A549 (cell line): ENCODE data around the gene PIK3R2. TPM values are rescaled to one million over a fixed set of nuclear protein-coding genes. Genes with fewer than 3 reads are reported as not detected.

Source experiments
- ATAC-seq, 2 experiments: fragments of 200-7000 bp in 1 of 2; fragments of >200 bp in 1 of 2; cut with Nextera tagmentation in 1 of 2; cut with Tn5 transposase in 1 of 2; 3 replicates each; pipeline versions ENCODE4 v1.8.0 to v1.9.1; 2018 to 2020; ENCODE audit warnings: mild to moderate bottlenecking in 1 of 2, moderate library complexity in 1 of 2
- CTCF ChIA-PET: fragments of 300-600 bp; sonication (Branson Sonifier 250); formaldehyde crosslinking; extraction: SDS; loops from one replicate; lab custom pipeline; 2021; ENCODE audit warnings: antibody characterized with exemption, inconsistent platforms; lab: Yijun Ruan, JAX
- POLR2A ChIA-PET: fragments of 350-600 bp; formaldehyde crosslinking; extraction: SDS; loops from one replicate; lab custom pipeline; 2021; ENCODE audit warnings: antibody characterized with exemption, inconsistent platforms; lab: Yijun Ruan, JAX
- DNase-seq, 2 experiments: peaks; one replicate each; pipeline versions ENCODE4 v3.0.0 to v3.0.0-alpha.2; 2011 to 2016; ENCODE audit warnings: low read depth in 1 of 2, low spot score in 1 of 2
- FAIRE-seq: peaks from 2 replicates; lab custom pipeline; 2011; peaks lifted over from hg19 to GRCh38; lab: Jason Lieb, UNC
- H3K27ac ChIP-seq, 2 experiments: fragments of >200 bp; sonication (Bioruptor Twin); formaldehyde crosslinking; 3 replicates each; pipeline ENCODE4 v1.5.1; 2016 to 2017
- H3K4me1 ChIP-seq: fragments of >200 bp; sonication (Bioruptor Twin); formaldehyde crosslinking; 3 replicates; pipeline ENCODE4 v1.6.1; 2016
- H3K4me2 ChIP-seq: fragments of >200 bp; sonication (Bioruptor Twin); formaldehyde crosslinking; 3 replicates; pipeline ENCODE4 v1.6.1; 2016
- H3K4me3 ChIP-seq: fragments of >200 bp; sonication (Bioruptor Twin); formaldehyde crosslinking; 3 replicates; pipeline ENCODE4 v1.5.1; 2016
- H3K9me3 ChIP-seq: fragments of >200 bp; sonication (Bioruptor Twin); formaldehyde crosslinking; 3 replicates; pipeline ENCODE4 v1.6.1; 2016
- BHLHE40 ChIP-seq: IDR thresholded peaks from 2 replicates; pipeline ENCODE4 v1.6.1; 2012; ENCODE audit warnings: low read depth, low read length, inconsistent platforms
- CBX2 ChIP-seq: fragments of 200-600 bp; sonication (generic); IDR thresholded peaks from 2 replicates; pipeline ENCODE4 v1.6.1; 2016; ENCODE audit warnings: low read depth, mild to moderate bottlenecking, borderline replicate concordance
- CBX8 ChIP-seq: fragments of 200-600 bp; sonication (generic); IDR thresholded peaks from 2 replicates; pipeline ENCODE4 v1.6.1; 2016
- CEBPB ChIP-seq, 2 experiments: fragments of >200 bp in 1 of 2; sonication (Bioruptor Twin) in 1 of 2; formaldehyde crosslinking in 1 of 2; IDR thresholded peaks; 2 replicates each; pipeline ENCODE4 v1.6.1; 2012 to 2016
- CHD2 ChIP-seq: fragments of 150-350 bp; IDR thresholded peaks from 2 replicates; pipeline ENCODE4 v1.6.1; 2014; ENCODE audit warnings: low read length; ENCODE audit not compliant: partially characterized antibody
- CHD4 ChIP-seq: fragments of 200-600 bp; sonication (generic); IDR thresholded peaks from 2 replicates; pipeline ENCODE4 v1.6.1; 2016; ENCODE audit warnings: antibody characterized with exemption, mild to moderate bottlenecking, borderline replicate concordance
- CTCF ChIP-seq: fragments of >200 bp; sonication (Bioruptor Twin); formaldehyde crosslinking; IDR thresholded peaks from 3 replicates; pipeline ENCODE4 v1.5.1; 2016
- EHF ChIP-seq: fragments of 250-450 bp; sonication (Bioruptor Pico); IDR thresholded peaks from 2 replicates; pipeline ENCODE4 v1.5.0; 2020; ENCODE audit warnings: mild to moderate bottlenecking
- EHMT2 ChIP-seq: fragments of 200-600 bp; sonication (generic); IDR thresholded peaks from 2 replicates; pipeline ENCODE4 v1.6.1; 2016; ENCODE audit warnings: antibody characterized with exemption, low read depth, mild to moderate bottlenecking, moderate library complexity
- ESRRA ChIP-seq: fragments of 150-350 bp; IDR thresholded peaks from 2 replicates; pipeline ENCODE4 v1.6.1; 2014; ENCODE audit warnings: mild to moderate bottlenecking, low read length, borderline replicate concordance
- GATA3 ChIP-seq: IDR thresholded peaks from 2 replicates; pipeline ENCODE4 v1.6.1; 2012; ENCODE audit warnings: borderline replicate concordance
- HDAC2 ChIP-seq: fragments of 200-600 bp; sonication (generic); IDR thresholded peaks from 2 replicates; pipeline ENCODE4 v1.6.1; 2016
- HMGXB4 ChIP-seq: fragments of 250-450 bp; sonication (Bioruptor Pico); IDR thresholded peaks from 2 replicates; pipeline ENCODE4 v1.5.0; 2021; ENCODE audit warnings: mild to moderate bottlenecking, moderate library complexity, borderline replicate concordance
- HOXB13 ChIP-seq: fragments of 250-450 bp; sonication (Bioruptor Pico); IDR thresholded peaks from 2 replicates; pipeline ENCODE4 v1.5.0; 2020; ENCODE audit warnings: low read depth, mild to moderate bottlenecking, moderate library complexity
- HOXB5 ChIP-seq: fragments of 250-450 bp; sonication (Bioruptor Pico); IDR thresholded peaks from 2 replicates; pipeline ENCODE4 v1.5.0; 2020; ENCODE audit warnings: mild to moderate bottlenecking, moderate library complexity
- JUN ChIP-seq, 2 experiments: fragments of >200 bp; sonication (Bioruptor Twin); formaldehyde crosslinking; IDR thresholded peaks; 2 replicates in 1 of 2; 3 replicates in 1 of 2; pipeline ENCODE4 v1.6.1; 2016 to 2017
- KDM1A ChIP-seq: fragments of 200-600 bp; sonication (generic); IDR thresholded peaks from 2 replicates; pipeline ENCODE4 v1.6.1; 2016; ENCODE audit warnings: low read depth, mild to moderate bottlenecking
- KDM5A ChIP-seq: fragments of 200-600 bp; sonication (generic); IDR thresholded peaks from 2 replicates; pipeline ENCODE4 v1.6.1; 2016; ENCODE audit warnings: antibody characterized with exemption, mild to moderate bottlenecking
- MAX ChIP-seq: IDR thresholded peaks from 2 replicates; pipeline ENCODE4 v1.6.1; 2012
- NFE2L2 ChIP-seq: fragments of 150-350 bp; conservative IDR thresholded peaks from 2 replicates; pipeline ENCODE4 v1.6.1; 2014; ENCODE audit warnings: low read length
- NPAS2 ChIP-seq: fragments of 250-450 bp; sonication (Bioruptor Pico); IDR thresholded peaks from 2 replicates; pipeline ENCODE4 v1.8.0; 2022; ENCODE audit warnings: mild to moderate bottlenecking, moderate library complexity, borderline replicate concordance
- PHF8 ChIP-seq: fragments of 200-600 bp; sonication (generic); IDR thresholded peaks from 2 replicates; pipeline ENCODE4 v1.6.1; 2016; ENCODE audit warnings: low read depth, mild to moderate bottlenecking, antibody characterized with exemption, moderate library complexity, borderline replicate concordance
- POLR2A ChIP-seq: IDR thresholded peaks from 2 replicates; pipeline ENCODE4 v1.6.1; 2012; ENCODE audit warnings: mild to moderate bottlenecking, low read length
- RARB ChIP-seq: fragments of 250-450 bp; sonication (Bioruptor Pico); IDR thresholded peaks from 2 replicates; pipeline ENCODE4 v1.8.0; 2021; ENCODE audit warnings: mild to moderate bottlenecking, moderate library complexity
- TP53 ChIP-seq: fragments of 250-450 bp; sonication (Bioruptor Pico); IDR thresholded peaks from 2 replicates; pipeline ENCODE4 v1.5.0; 2021; ENCODE audit warnings: mild to moderate bottlenecking, moderate library complexity
- USF2 ChIP-seq: fragments of 450-650 bp; IDR thresholded peaks from 2 replicates; pipeline ENCODE4 v1.6.1; 2014; ENCODE audit warnings: antibody characterized with exemption
- ZC3H11A ChIP-seq: fragments of 450-650 bp; IDR thresholded peaks from 2 replicates; pipeline ENCODE4 v1.6.1; 2014; ENCODE audit warnings: antibody characterized with exemption, mild to moderate bottlenecking
- WGBS: methylation state at CpG from one replicate; pipeline ENCODE4 v1.1.6; 2017; ENCODE audit errors: missing lambda C conversion rate; 5-methylcytosine and 5-hydroxymethylcytosine counted together
- polyA plus RNA-seq, 4 experiments: library from polyadenylated mRNA; depleted of rRNA in 3 of 4; stranded (reverse); fragments of >200 nt; fragmentation: RNase III in 1 of 4; extraction: RNeasy Plus Mini Kit Qiagen cat#74134 plus additional on column Dnase treatment in 1 of 4; gene quantifications; 2 replicates in 3 of 4; 3 replicates in 1 of 4; pipeline ENCODE4 v1.2.3, GENCODE V29; 2011 to 2017

Gene PIK3R2
- polyA plus RNA-seq, 2 of the 4 experiments (the other 2 are of a cell fraction): 6.7 to 8.3 TPM

GRCh38 chr19:18168673-18169381 lies 15.9 kb downstream of the PIK3R2 start:
- no peak for ATAC-seq
- no peak overlapping the region for H3K4me2 ChIP-seq
- H3K4me3 ChIP-seq: no peak overlapping the region
- POLR2A ChIA-PET: no interaction called here
- CTCF ChIA-PET: interaction anchor here (0.9 to 2.3 kb wide), 11 partner anchors 9 to 85 kb away, joined by 4 to 11 read pairs (median 4); a partner anchor contains a TSS
- H3K4me1 ChIP-seq: peaks cover 4% of the 10 kb centered on the region; the same call in 1 of the 3 replicates
- DNase-seq: no peak
- TF ChIP-seq POLR2A (no peak), HDAC2 (no peak), CBX8 (no peak), USF2 (no peak), NFE2L2 (no peak), CTCF (no peak), KDM1A (no peak), HOXB13 (CRISPR knock-in tag) (no peak), GATA3 (no peak), MAX (no peak), HOXB5 (CRISPR knock-in tag) (no peak), JUN (IDR thresholded peaks at IDR 0.05) (no peak), ZC3H11A (no peak), ESRRA (no peak)
- FAIRE-seq: no peak
- no peak overlapping the region for H3K27ac ChIP-seq
- no peaks in the 10 kb centered on the region for H3K9me3 ChIP-seq
- WGBS: 95% methylated on average over 35 of the region's 66 CpGs

GRCh38 chr19:18170714-18171255 lies 17.8 kb downstream of the PIK3R2 start:
- H3K9me3 ChIP-seq: no peaks in the 10 kb centered on the region
- TF ChIP-seq EHF (no peak), MAX (no peak), PHF8 (no peak), HMGXB4 (CRISPR knock-in tag) (no peak), TP53 (CRISPR knock-in tag) (no peak), CHD4 (no peak), KDM5A (no peak), POLR2A (no peak), JUN (IDR thresholded peaks at IDR 0.05) (no peak), RARB (CRISPR knock-in tag) (no peak), HOXB5 (CRISPR knock-in tag) (no peak), BHLHE40 (no peak), CHD2 (no peak), HDAC2 (no peak), KDM1A (no peak), ESRRA (no peak), CBX2 (no peak), CEBPB (IDR thresholded peaks at IDR 0.05) (no peak), NPAS2 (CRISPR knock-in tag) (no peak), EHMT2 (no peak)
- TF ChIP-seq, all 56 proteins: peak for 0
- no peak overlapping the region for H3K4me2 ChIP-seq
- no peak overlapping the region for H3K4me3 ChIP-seq
- DNase-seq (no peak), FAIRE-seq (no peak), ATAC-seq (no peak)
- WGBS: 83% methylated on average over 15 of the region's 16 CpGs
- peaks cover 4% of the 10 kb centered on the region; the same call in 1 of the 3 replicates for H3K4me1 ChIP-seq
- ChIA-PET POLR2A (no interaction called here), CTCF (interaction anchor here (0.8 to 3.9 kb wide), 7 partner anchors 9 to 169 kb away, joined by 3 to 20 read pairs (median 3); no protein-coding TSS in a partner anchor)
- H3K27ac ChIP-seq: no peak overlapping the region
